WTC11 (cell line): ENCODE measurements around the gene CACNA1C. TPM values are rescaled to one million over a fixed set of nuclear protein-coding genes. Genes with fewer than 3 reads are reported as not detected.
A peak's percentile ranks its signal among the peaks of the same experiment; 100 is the strongest.

Source experiments
- ATAC-seq: fragments of 200-7000 bp; cut with Tn5 transposase; 2 replicates; pipeline ENCODE4 v1.10.0; 2021; ENCODE audit warnings: mild to moderate bottlenecking, moderate library complexity
- CTCF ChIA-PET: fragments of 300-600 bp; sonication (Branson Sonifier 250); formaldehyde crosslinking; loops from one replicate; lab custom pipeline; 2021; ENCODE audit warnings: antibody characterized with exemption; lab: Charles Lee
- POLR2A ChIA-PET: fragments of 350-600 bp; sonication (Branson Sonifier 250); formaldehyde crosslinking; loops from one replicate; lab custom pipeline; 2021; ENCODE audit warnings: antibody characterized with exemption; lab: Charles Lee
- DNase-seq: peaks from one replicate; pipeline ENCODE4 v3.0.0; 2021; ENCODE audit warnings: low spot score
- H3K27ac Mint-ChIP-seq: 2 replicates; pipeline ENCODE4 v1.8.0; 2021; ENCODE audit warnings: mixed read lengths
- H3K27me3 Mint-ChIP-seq: 2 replicates; pipeline ENCODE4 v1.8.0; 2021; ENCODE audit warnings: low read depth, mild to moderate bottlenecking, moderate library complexity, mixed read lengths
- H3K36me3 Mint-ChIP-seq: 2 replicates; pipeline ENCODE4 v1.8.0; 2021; ENCODE audit warnings: mixed read lengths
- H3K4me1 Mint-ChIP-seq: 2 replicates; pipeline ENCODE4 v1.8.0; 2022; ENCODE audit warnings: mixed read lengths
- H3K4me3 Mint-ChIP-seq: 2 replicates; pipeline ENCODE4 v1.8.0; 2021; ENCODE audit warnings: mild to moderate bottlenecking, moderate library complexity, mixed read lengths
- H3K9me3 Mint-ChIP-seq: 2 replicates; pipeline ENCODE4 v1.8.0; 2021; ENCODE audit warnings: mixed read lengths
- ARID4B ChIP-seq: sonication (generic); formaldehyde crosslinking; IDR thresholded peaks from 2 replicates; pipeline ENCODE4 v1.8.0; 2023; ENCODE audit warnings: missing genetic modification reagents, mild to moderate bottlenecking, borderline replicate concordance
- ATF1 ChIP-seq: sonication (generic); formaldehyde crosslinking; IDR thresholded peaks from 2 replicates; pipeline ENCODE4 v1.8.1; 2023; ENCODE audit warnings: mild to moderate bottlenecking, moderate library complexity, missing genetic modification reagents
- CREM ChIP-seq: sonication (generic); formaldehyde crosslinking; IDR thresholded peaks from 2 replicates; pipeline ENCODE4 v1.8.1; 2022; ENCODE audit warnings: mild to moderate bottlenecking, missing genetic modification reagents, moderate library complexity
- CTCF ChIP-seq: fragments of 200-600 bp; IDR thresholded peaks from 2 replicates; pipeline ENCODE4 v1.8.0; 2022; ENCODE audit warnings: antibody characterized with exemption
- E2F5 ChIP-seq: sonication (generic); formaldehyde crosslinking; IDR thresholded peaks from 2 replicates; pipeline ENCODE4 v1.8.1; 2022; ENCODE audit warnings: mild to moderate bottlenecking, moderate library complexity, missing genetic modification reagents
- ERG ChIP-seq: fragments of 250-450 bp; sonication (Bioruptor Pico); IDR thresholded peaks from 2 replicates; pipeline ENCODE4 v1.8.0; 2021; ENCODE audit warnings: mild to moderate bottlenecking
- ESRRA ChIP-seq: sonication (generic); formaldehyde crosslinking; IDR thresholded peaks from 2 replicates; pipeline ENCODE4 v1.8.1; 2022; ENCODE audit warnings: mild to moderate bottlenecking, missing genetic modification reagents, borderline replicate concordance
- FOXK1 ChIP-seq: sonication (generic); formaldehyde crosslinking; IDR thresholded peaks from 2 replicates; pipeline ENCODE4 v1.8.0; 2022; ENCODE audit warnings: mild to moderate bottlenecking, moderate library complexity, missing genetic modification reagents
- FOXP1 ChIP-seq: sonication (generic); formaldehyde crosslinking; IDR thresholded peaks from 2 replicates; pipeline ENCODE4 v1.8.0; 2022; ENCODE audit warnings: missing genetic modification reagents, mild to moderate bottlenecking, moderate library complexity, borderline replicate concordance
- GTF2I ChIP-seq: fragments of 250-450 bp; sonication (Bioruptor Pico); conservative IDR thresholded peaks from 2 replicates; pipeline ENCODE4 v1.4.0; 2021; ENCODE audit warnings: mild to moderate bottlenecking
- JAZF1 ChIP-seq: fragments of 250-450 bp; sonication (Bioruptor Pico); IDR thresholded peaks from 2 replicates; pipeline ENCODE4 v1.9.0; 2021; ENCODE audit warnings: moderate library complexity, mild to moderate bottlenecking, inconsistent platforms
- KAT7 ChIP-seq: sonication (generic); formaldehyde crosslinking; IDR thresholded peaks from 2 replicates; pipeline ENCODE4 v1.8.1; 2023; ENCODE audit warnings: missing genetic modification reagents, mild to moderate bottlenecking, borderline replicate concordance
- MXD4 ChIP-seq: fragments of 250-450 bp; sonication (Bioruptor Pico); IDR thresholded peaks from 2 replicates; pipeline ENCODE4 v1.8.0; 2021; ENCODE audit warnings: mild to moderate bottlenecking, moderate library complexity, borderline replicate concordance
- TP53 ChIP-seq: sonication (generic); formaldehyde crosslinking; IDR thresholded peaks from 2 replicates; pipeline ENCODE4 v1.8.1; 2023; ENCODE audit warnings: mild to moderate bottlenecking, missing genetic modification reagents
- ZNF121 ChIP-seq: sonication (generic); formaldehyde crosslinking; IDR thresholded peaks from 2 replicates; pipeline ENCODE4 v1.8.0; 2023; ENCODE audit warnings: missing genetic modification reagents
- ZNF232 ChIP-seq: sonication (generic); formaldehyde crosslinking; IDR thresholded peaks from 2 replicates; pipeline ENCODE4 v1.8.0; 2022; ENCODE audit warnings: mild to moderate bottlenecking, missing genetic modification reagents
- ZNF263 ChIP-seq: sonication (generic); formaldehyde crosslinking; IDR thresholded peaks from 2 replicates; pipeline ENCODE4 v1.8.1; 2022; ENCODE audit warnings: low read depth, mild to moderate bottlenecking, moderate library complexity, missing genetic modification reagents
- ZNF281 ChIP-seq: sonication (generic); formaldehyde crosslinking; IDR thresholded peaks from 2 replicates; pipeline ENCODE4 v1.8.0; 2023; ENCODE audit warnings: mild to moderate bottlenecking, missing genetic modification reagents
- ZNF396 ChIP-seq: fragments of 250-450 bp; sonication (Bioruptor Pico); IDR thresholded peaks from 2 replicates; pipeline ENCODE4 v1.8.0; 2021; ENCODE audit warnings: mild to moderate bottlenecking, moderate library complexity, borderline replicate concordance
- ZNF423 ChIP-seq: fragments of 250-450 bp; sonication (Bioruptor Pico); IDR thresholded peaks from 2 replicates; pipeline ENCODE4 v2.1.2; 2022; ENCODE audit warnings: mild to moderate bottlenecking, moderate library complexity
- total RNA-seq: library from RNA; stranded (reverse); gene quantifications from 3 replicates; pipeline ENCODE4 v1.2.3, GENCODE V29; 2021
- TF ChIP-seq, protein P1 (sequence below): sonication (generic); formaldehyde crosslinking; IDR thresholded peaks from 2 replicates; pipeline ENCODE4 v1.8.1; 2023; ENCODE audit warnings: mild to moderate bottlenecking, moderate library complexity, missing genetic modification reagents
- TF ChIP-seq, protein P2 (sequence below): fragments of 250-450 bp; sonication (Bioruptor Pico); IDR thresholded peaks from 2 replicates; pipeline ENCODE4 v1.9.0; 2021; ENCODE audit warnings: moderate library complexity, mild to moderate bottlenecking, inconsistent platforms, borderline replicate concordance
- TF ChIP-seq, protein P3 (sequence below): sonication (generic); formaldehyde crosslinking; IDR thresholded peaks from 2 replicates; pipeline ENCODE4 v1.8.1; 2022; ENCODE audit warnings: low read depth, mild to moderate bottlenecking, moderate library complexity, missing genetic modification reagents, borderline replicate concordance

The CACNA1C gene
- total RNA-seq, 1 experiment from 2014 or later, result 1.7 TPM

- H3K4me3 Mint-ChIP-seq, result no peak overlapping the region
- no peak overlapping the region for H3K27ac Mint-ChIP-seq
- CTCF ChIA-PET, result interaction anchor here (0.5 to 4.4 kb wide), 42 partner anchors 8 to 526 kb away, joined by 3 to 32 read pairs (median 4); no protein-coding TSS in a partner anchor
- peaks cover 33% of the 10 kb centered on the region for H3K27me3 Mint-ChIP-seq
- peak; percentile 89 for ATAC-seq
- peaks cover 20% of the 10 kb centered on the region for H3K4me1 Mint-ChIP-seq
- no peaks in the 10 kb centered on the region for H3K36me3 Mint-ChIP-seq
- DNase-seq, result peak; percentile 79
- H3K9me3 Mint-ChIP-seq, result no peaks in the 10 kb centered on the region
- POLR2A ChIA-PET, result no interaction called here
- TF ChIP-seq ZNF263 (CRISPR knock-in tag), result 0 out of 2 replicates have a peak, but pooled peaks have one; percentile 38
- TF ChIP-seq ZNF423 (CRISPR knock-in tag), result peak; percentile 90
- no peak for TF ChIP-seq ARID4B (CRISPR knock-in tag)
- TF ChIP-seq KAT7 (CRISPR knock-in tag), result no peak
- no peak for TF ChIP-seq ERG
- TF ChIP-seq TP53, result peak; percentile 46; the same call in 1 of the 2 replicates
- TF ChIP-seq, protein P1, sequence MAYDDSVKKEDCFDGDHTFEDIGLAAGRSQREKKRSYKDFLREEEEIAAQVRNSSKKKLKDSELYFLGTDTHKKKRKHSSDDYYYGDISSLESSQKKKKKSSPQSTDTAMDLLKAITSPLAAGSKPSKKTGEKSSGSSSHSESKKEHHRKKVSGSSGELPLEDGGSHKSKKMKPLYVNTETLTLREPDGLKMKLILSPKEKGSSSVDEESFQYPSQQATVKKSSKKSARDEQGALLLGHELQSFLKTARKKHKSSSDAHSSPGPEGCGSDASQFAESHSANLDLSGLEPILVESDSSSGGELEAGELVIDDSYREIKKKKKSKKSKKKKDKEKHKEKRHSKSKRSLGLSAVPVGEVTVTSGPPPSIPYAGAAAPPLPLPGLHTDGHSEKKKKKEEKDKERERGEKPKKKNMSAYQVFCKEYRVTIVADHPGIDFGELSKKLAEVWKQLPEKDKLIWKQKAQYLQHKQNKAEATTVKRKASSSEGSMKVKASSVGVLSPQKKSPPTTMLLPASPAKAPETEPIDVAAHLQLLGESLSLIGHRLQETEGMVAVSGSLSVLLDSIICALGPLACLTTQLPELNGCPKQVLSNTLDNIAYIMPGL (CRISPR knock-in tag), result peak; percentile 88; the same call in 1 of the 2 replicates
- no peak for TF ChIP-seq FOXP1
- TF ChIP-seq ZNF281 (CRISPR knock-in tag), result no peak
- no peak; the same call in 1 of the 2 replicates for TF ChIP-seq E2F5 (CRISPR knock-in tag)
- TF ChIP-seq ATF1, result no peak
- TF ChIP-seq CTCF, result peak; percentile 91
- TF ChIP-seq ZNF396 (CRISPR knock-in tag), result no peak
- TF ChIP-seq CREM, result no peak
- TF ChIP-seq ESRRA (CRISPR knock-in tag), result peak; percentile 98
- TF ChIP-seq GTF2I, result no peak
- no peak for TF ChIP-seq FOXK1
- peak; percentile 49; the same call in 1 of the 2 replicates for TF ChIP-seq ZNF232
- peak; percentile 59 for TF ChIP-seq ZNF121 (CRISPR knock-in tag)
- no peak for TF ChIP-seq MXD4 (CRISPR knock-in tag)
- TF ChIP-seq, protein P2, sequence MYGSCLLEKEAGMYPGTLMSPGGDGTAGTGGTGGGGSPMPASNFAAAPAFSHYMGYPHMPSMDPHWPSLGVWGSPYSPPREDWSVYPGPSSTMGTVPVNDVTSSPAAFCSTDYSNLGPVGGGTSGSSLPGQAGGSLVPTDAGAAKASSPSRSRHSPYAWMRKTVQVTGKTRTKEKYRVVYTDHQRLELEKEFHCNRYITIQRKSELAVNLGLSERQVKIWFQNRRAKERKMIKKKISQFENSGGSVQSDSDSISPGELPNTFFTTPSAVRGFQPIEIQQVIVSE (CRISPR knock-in tag), result no peak
- TF ChIP-seq, protein P3, sequence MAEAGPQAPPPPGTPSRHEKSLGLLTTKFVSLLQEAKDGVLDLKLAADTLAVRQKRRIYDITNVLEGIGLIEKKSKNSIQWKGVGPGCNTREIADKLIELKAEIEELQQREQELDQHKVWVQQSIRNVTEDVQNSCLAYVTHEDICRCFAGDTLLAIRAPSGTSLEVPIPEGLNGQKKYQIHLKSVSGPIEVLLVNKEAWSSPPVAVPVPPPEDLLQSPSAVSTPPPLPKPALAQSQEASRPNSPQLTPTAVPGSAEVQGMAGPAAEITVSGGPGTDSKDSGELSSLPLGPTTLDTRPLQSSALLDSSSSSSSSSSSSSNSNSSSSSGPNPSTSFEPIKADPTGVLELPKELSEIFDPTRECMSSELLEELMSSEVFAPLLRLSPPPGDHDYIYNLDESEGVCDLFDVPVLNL (CRISPR knock-in tag), result no peak
- TF ChIP-seq JAZF1, result no peak
These were observed 530.3 kb downstream of the CACNA1C start for GRCh38 chr12:2583091-2583497.
